SK-N-SH treated with all-trans-retinoic acid at 6 μM for 48 hours (cell line): Measurements from ENCODE around the gene CNTRL.
"Not testable (repeated sequence)": the region's sequence is repeated elsewhere in the genome, so short reads cannot be mapped to it uniquely, and the experiment has no call there.

Experiments used
- ATAC-seq: fragments of 200-7000 bp; cut with Tn5 transposase; 3 replicates; pipeline ENCODE4 v1.9.1; 2020; ENCODE audit warnings: mild to moderate bottlenecking, moderate library complexity
- ARNTL ChIP-seq: fragments of 450-650 bp; formaldehyde crosslinking; IDR thresholded peaks from 2 replicates; pipeline ENCODE4 v1.5.0; 2020; ENCODE audit warnings: low read depth, mild to moderate bottlenecking, moderate library complexity, borderline replicate concordance
- BACH2 ChIP-seq: fragments of 250-450 bp; sonication (Bioruptor Pico); IDR thresholded peaks from 2 replicates; pipeline ENCODE4 v1.9.0; 2021; ENCODE audit warnings: mild to moderate bottlenecking, borderline replicate concordance
- CSDC2 ChIP-seq: fragments of 250-450 bp; sonication (Bioruptor Pico); IDR thresholded peaks from 2 replicates; pipeline ENCODE4 v1.5.0; 2020; ENCODE audit warnings: mild to moderate bottlenecking, moderate library complexity
- ESRRG ChIP-seq: fragments of 250-450 bp; sonication (Bioruptor Pico); IDR thresholded peaks from 2 replicates; pipeline ENCODE4 v1.6.1; 2021; ENCODE audit warnings: mild to moderate bottlenecking
- GLIS3 ChIP-seq: fragments of 250-450 bp; sonication (Bioruptor Pico); IDR thresholded peaks from 2 replicates; pipeline ENCODE4 v1.5.0; 2020; ENCODE audit warnings: mild to moderate bottlenecking, moderate library complexity
- ISL1 ChIP-seq: fragments of 250-450 bp; sonication (Bioruptor Pico); IDR thresholded peaks from 2 replicates; pipeline ENCODE4 v2.1.2; 2022; ENCODE audit warnings: mild to moderate bottlenecking, moderate library complexity
- OSR1 ChIP-seq: fragments of 250-450 bp; sonication (Bioruptor Pico); IDR thresholded peaks from 2 replicates; pipeline ENCODE4 v1.8.0; 2022; ENCODE audit warnings: moderate library complexity, mild to moderate bottlenecking, inconsistent platforms
- PPARA ChIP-seq: fragments of 250-450 bp; sonication (Bioruptor Pico); IDR thresholded peaks from 2 replicates; pipeline ENCODE4 v1.5.0; 2020; ENCODE audit warnings: mild to moderate bottlenecking, borderline replicate concordance
- RARB ChIP-seq: fragments of 250-450 bp; sonication (Bioruptor Pico); IDR thresholded peaks from 2 replicates; pipeline ENCODE4 v1.8.0; 2021; ENCODE audit warnings: mild to moderate bottlenecking, moderate library complexity
- TCF4 ChIP-seq: fragments of 250-450 bp; sonication (Bioruptor Pico); IDR thresholded peaks from 2 replicates; pipeline ENCODE4 v1.8.0; 2021; ENCODE audit warnings: mild to moderate bottlenecking, moderate library complexity, borderline replicate concordance
- TOX ChIP-seq: fragments of 250-450 bp; sonication (Bioruptor Pico); IDR thresholded peaks from 2 replicates; pipeline ENCODE4 v1.8.0; 2021; ENCODE audit warnings: mild to moderate bottlenecking, moderate library complexity, borderline replicate concordance
- ZC3H10 ChIP-seq: fragments of 250-450 bp; sonication (Bioruptor Pico); IDR thresholded peaks from 2 replicates; pipeline ENCODE4 v1.5.1; 2021; ENCODE audit warnings: mild to moderate bottlenecking, moderate library complexity
- ZFP3 ChIP-seq: fragments of 250-450 bp; sonication (Bioruptor Pico); IDR thresholded peaks from 2 replicates; pipeline ENCODE4 v1.5.0; 2020; ENCODE audit warnings: mild to moderate bottlenecking, moderate library complexity
- ZFP30 ChIP-seq: fragments of 450-650 bp; formaldehyde crosslinking; IDR thresholded peaks from 2 replicates; pipeline ENCODE4 v1.5.0; 2022; ENCODE audit warnings: mild to moderate bottlenecking, moderate library complexity
- ZNF565 ChIP-seq: fragments of 450-650 bp; formaldehyde crosslinking; conservative IDR thresholded peaks from 2 replicates; pipeline ENCODE4 v1.5.0; 2020; ENCODE audit warnings: low read depth, mild to moderate bottlenecking, moderate library complexity
- ZNF70 ChIP-seq: fragments of 450-650 bp; formaldehyde crosslinking; IDR thresholded peaks from 2 replicates; pipeline ENCODE4 v1.5.0; 2020; ENCODE audit warnings: mild to moderate bottlenecking, moderate library complexity
- ZNF8 ChIP-seq: fragments of 450-650 bp; formaldehyde crosslinking; IDR thresholded peaks from 2 replicates; pipeline ENCODE4 v1.5.0; 2020; ENCODE audit warnings: mild to moderate bottlenecking, moderate library complexity
- TF ChIP-seq, protein P1 (sequence below): fragments of 250-450 bp; sonication (Bioruptor Pico); IDR thresholded peaks from 2 replicates; pipeline ENCODE4 v1.8.0; 2021; ENCODE audit warnings: low read depth, mild to moderate bottlenecking, moderate library complexity, borderline replicate concordance
- TF ChIP-seq, protein P2 (sequence below): fragments of 250-450 bp; sonication (Bioruptor Pico); IDR thresholded peaks from 2 replicates; pipeline ENCODE4 v1.5.0; 2020; ENCODE audit warnings: mild to moderate bottlenecking, moderate library complexity
- TF ChIP-seq, protein P3 (sequence below): fragments of 250-450 bp; sonication (Bioruptor Pico); IDR thresholded peaks from 2 replicates; pipeline ENCODE4 v1.8.0; 2020; ENCODE audit warnings: mild to moderate bottlenecking, moderate library complexity, borderline replicate concordance

CNTRL gene

GRCh38 chr9:121085661-121086060 lies 10.9 kb downstream of the CNTRL start:
- ATAC-seq, result no peak
- no peak for TF ChIP-seq BACH2
- TF ChIP-seq ZFP30 (CRISPR knock-in tag), result no peak
- TF ChIP-seq, protein P1, sequence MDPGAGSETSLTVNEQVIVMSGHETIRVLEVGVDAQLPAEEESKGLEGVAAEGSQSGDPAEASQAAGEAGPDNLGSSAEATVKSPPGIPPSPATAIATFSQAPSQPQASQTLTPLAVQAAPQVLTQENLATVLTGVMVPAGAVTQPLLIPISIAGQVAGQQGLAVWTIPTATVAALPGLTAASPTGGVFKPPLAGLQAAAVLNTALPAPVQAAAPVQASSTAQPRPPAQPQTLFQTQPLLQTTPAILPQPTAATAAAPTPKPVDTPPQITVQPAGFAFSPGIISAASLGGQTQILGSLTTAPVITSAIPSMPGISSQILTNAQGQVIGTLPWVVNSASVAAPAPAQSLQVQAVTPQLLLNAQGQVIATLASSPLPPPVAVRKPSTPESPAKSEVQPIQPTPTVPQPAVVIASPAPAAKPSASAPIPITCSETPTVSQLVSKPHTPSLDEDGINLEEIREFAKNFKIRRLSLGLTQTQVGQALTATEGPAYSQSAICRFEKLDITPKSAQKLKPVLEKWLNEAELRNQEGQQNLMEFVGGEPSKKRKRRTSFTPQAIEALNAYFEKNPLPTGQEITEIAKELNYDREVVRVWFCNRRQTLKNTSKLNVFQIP (CRISPR knock-in tag), result no peak
- TF ChIP-seq ZFP3 (CRISPR knock-in tag), result no peak

- ATAC-seq, result no peak
- TF ChIP-seq ZFP30 (CRISPR knock-in tag), result no peak
- no peak for TF ChIP-seq PPARA
- no peak for TF ChIP-seq ZNF70
- TF ChIP-seq CSDC2 (CRISPR knock-in tag), result no peak
- no peak for TF ChIP-seq OSR1
- no peak for TF ChIP-seq ARNTL (CRISPR knock-in tag)
- TF ChIP-seq, protein P2, sequence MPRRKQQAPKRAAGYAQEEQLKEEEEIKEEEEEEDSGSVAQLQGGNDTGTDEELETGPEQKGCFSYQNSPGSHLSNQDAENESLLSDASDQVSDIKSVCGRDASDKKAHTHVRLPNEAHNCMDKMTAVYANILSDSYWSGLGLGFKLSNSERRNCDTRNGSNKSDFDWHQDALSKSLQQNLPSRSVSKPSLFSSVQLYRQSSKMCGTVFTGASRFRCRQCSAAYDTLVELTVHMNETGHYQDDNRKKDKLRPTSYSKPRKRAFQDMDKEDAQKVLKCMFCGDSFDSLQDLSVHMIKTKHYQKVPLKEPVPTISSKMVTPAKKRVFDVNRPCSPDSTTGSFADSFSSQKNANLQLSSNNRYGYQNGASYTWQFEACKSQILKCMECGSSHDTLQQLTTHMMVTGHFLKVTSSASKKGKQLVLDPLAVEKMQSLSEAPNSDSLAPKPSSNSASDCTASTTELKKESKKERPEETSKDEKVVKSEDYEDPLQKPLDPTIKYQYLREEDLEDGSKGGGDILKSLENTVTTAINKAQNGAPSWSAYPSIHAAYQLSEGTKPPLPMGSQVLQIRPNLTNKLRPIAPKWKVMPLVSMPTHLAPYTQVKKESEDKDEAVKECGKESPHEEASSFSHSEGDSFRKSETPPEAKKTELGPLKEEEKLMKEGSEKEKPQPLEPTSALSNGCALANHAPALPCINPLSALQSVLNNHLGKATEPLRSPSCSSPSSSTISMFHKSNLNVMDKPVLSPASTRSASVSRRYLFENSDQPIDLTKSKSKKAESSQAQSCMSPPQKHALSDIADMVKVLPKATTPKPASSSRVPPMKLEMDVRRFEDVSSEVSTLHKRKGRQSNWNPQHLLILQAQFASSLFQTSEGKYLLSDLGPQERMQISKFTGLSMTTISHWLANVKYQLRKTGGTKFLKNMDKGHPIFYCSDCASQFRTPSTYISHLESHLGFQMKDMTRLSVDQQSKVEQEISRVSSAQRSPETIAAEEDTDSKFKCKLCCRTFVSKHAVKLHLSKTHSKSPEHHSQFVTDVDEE (CRISPR knock-in tag), result no peak
- TF ChIP-seq, protein P1 (CRISPR knock-in tag), result no peak
- TF ChIP-seq ZNF565 (CRISPR knock-in tag), result no peak
- no peak for TF ChIP-seq ESRRG (CRISPR knock-in tag)
- TF ChIP-seq RARB (CRISPR knock-in tag), result no peak
- no peak for TF ChIP-seq ZNF8 (CRISPR knock-in tag)
- TF ChIP-seq GLIS3 (CRISPR knock-in tag), result no peak
- no peak for TF ChIP-seq TOX
- no peak for TF ChIP-seq ZC3H10 (CRISPR knock-in tag)
- TF ChIP-seq ZFP3 (CRISPR knock-in tag), result no peak
- TF ChIP-seq, protein P3, sequence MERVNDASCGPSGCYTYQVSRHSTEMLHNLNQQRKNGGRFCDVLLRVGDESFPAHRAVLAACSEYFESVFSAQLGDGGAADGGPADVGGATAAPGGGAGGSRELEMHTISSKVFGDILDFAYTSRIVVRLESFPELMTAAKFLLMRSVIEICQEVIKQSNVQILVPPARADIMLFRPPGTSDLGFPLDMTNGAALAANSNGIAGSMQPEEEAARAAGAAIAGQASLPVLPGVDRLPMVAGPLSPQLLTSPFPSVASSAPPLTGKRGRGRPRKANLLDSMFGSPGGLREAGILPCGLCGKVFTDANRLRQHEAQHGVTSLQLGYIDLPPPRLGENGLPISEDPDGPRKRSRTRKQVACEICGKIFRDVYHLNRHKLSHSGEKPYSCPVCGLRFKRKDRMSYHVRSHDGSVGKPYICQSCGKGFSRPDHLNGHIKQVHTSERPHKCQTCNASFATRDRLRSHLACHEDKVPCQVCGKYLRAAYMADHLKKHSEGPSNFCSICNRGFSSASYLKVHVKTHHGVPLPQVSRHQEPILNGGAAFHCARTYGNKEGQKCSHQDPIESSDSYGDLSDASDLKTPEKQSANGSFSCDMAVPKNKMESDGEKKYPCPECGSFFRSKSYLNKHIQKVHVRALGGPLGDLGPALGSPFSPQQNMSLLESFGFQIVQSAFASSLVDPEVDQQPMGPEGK (CRISPR knock-in tag), result no peak
Measured at GRCh38 chr9:121088576-121088975, 13.8 kb downstream of the CNTRL start.

DNA sequence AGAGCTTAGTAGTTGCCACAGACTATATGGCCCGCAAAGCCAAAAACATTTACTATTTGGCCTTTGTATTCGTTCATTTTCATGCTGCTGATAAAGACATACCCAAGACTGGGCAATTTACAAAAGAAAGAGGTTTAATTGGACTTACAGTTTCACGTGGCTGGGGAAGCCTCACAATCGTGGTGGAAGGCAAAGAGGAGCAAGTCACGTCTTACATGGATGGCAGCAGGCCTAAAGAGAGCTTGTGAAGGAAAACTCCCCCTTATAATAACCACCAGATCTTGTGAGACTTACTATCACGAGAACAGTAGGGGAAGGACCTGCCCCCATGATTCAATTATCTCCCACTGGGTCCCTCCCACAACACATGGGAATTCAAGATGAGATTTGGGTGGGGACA lies 16.0 kb downstream of the CNTRL start:
- not testable (repeated sequence) for ATAC-seq

- no peak for ATAC-seq
Measured at GRCh38 chr9:121095057-121095456, 20.3 kb downstream of the CNTRL start.

More at GRCh38 chr9:121095057-121095456, 20.3 kb downstream of the CNTRL start:
- TF ChIP-seq ISL1 (CRISPR knock-in tag), result peak; percentile 86
- TF ChIP-seq ZFP3 (CRISPR knock-in tag), result no peak
- TF ChIP-seq, protein P2 (CRISPR knock-in tag), result peak; percentile 63; the same call in 1 of the 2 replicates
- peak; percentile 40; the same call in 1 of the 2 replicates for TF ChIP-seq TCF4 (CRISPR knock-in tag)
- no peak for TF ChIP-seq RARB (CRISPR knock-in tag)
